ENCODE measurements around the gene RNF113A. TPM values are rescaled to one million over a fixed set of nuclear protein-coding genes. Genes with fewer than 3 reads are reported as not detected.
A peak's percentile ranks its signal among the peaks of the same experiment; 100 is the strongest.

RNF113A gene
- total and polyA plus RNA-seq, 10 donors, result 15.2 to 41.9 (median 21.1) TPM

- peak overlapping the region in 7 of 8 donors; percentile 24 to 92 (median 89) for H3K27ac ChIP-seq
- peak overlapping the region in 6 of 8 donors; percentile 22 to 86 (median 64) for H3K4me3 ChIP-seq
- no peak for DNase-seq
- no peak for TF ChIP-seq POLR2AphosphoS5 (IDR thresholded peaks at IDR 0.05)
- no peak for TF ChIP-seq POLR2A (IDR thresholded peaks at IDR 0.05)
- TF ChIP-seq CTCF (IDR thresholded peaks at IDR 0.05 in 8 of 11, conservative IDR thresholded peaks at IDR 0.05 in 3 of 11), result no peak
- peaks cover 0 to 24% (median 10%) of the 10 kb centered on the region in 6 donors for H3K4me1 ChIP-seq
- H3K9me3 ChIP-seq, result no peaks in the 10 kb centered on the region
- intact Hi-C loops (cut with DNase I; ENCODE audit: low total_unique reads), result no loop called here
- 49 to 69% (median 62%) methylated on average over 10 of the region's 10 CpGs for WGBS, 5 donors
- H3K27me3 ChIP-seq (replicated peaks in 1 of 7), result no peaks in the 10 kb centered on the region
- peaks cover 0 to 24% (median 1%) of the 10 kb centered on the region in 6 donors for H3K36me3 ChIP-seq
These were observed 18.1 kb downstream of the RNF113A start for GRCh38 chrX:119853444-119853843.

DNA sequence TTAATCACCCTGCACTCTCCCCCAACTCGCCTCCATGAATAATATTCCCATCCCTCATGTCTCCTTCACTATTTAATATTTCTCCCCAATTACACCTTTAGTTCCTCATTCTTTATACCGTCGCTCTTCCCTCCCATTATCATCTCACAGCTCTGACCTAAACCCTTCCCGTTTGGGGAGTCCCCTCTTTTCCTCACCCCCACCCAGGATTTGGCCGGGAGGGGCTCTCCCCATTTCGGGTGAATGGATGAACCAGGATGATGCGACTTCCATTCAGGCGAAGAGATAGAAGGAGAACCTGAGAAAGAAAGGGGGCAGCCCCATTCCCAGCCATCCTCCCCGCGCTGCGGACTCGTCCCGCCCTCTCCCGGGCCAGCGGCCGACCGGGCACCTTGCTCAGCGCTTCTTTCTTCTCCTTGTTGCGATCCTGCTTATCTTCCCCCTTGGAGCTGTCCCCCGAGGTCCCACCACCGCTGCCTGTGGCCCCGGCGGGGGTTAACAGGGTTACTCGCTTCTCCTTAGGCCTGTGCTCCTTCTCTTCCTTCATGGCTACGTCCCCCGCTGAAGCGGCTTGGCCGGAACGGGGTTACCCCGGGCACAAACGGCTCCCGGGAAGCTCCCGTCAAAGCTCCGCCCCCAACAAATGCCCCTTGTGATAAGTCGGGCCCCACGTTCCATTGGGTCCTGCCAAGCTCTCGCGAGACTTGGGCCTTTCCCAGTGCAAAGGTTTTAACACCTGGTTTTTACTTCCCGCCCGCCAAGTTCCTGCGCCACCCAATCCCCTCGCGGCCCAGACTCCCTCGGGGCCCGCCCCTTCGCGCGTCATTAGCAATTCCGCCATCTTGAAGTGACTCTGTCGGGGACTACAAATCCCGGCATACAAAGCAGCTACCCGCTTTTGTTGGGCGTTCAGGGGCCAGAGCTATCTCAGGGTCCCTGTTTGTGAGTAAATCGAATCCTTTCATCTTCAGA lies 18.9 kb downstream of the RNF113A start, which contains the start of gene UPF3B:
Gene UPF3B (minus strand): TSS at position 582 of the 972 bp plus-strand sequence. CDS start 35 bp downstream, at position 547.
- H3K27ac ChIP-seq, result peak within 1 kb of the TSS; percentile 63 to 92 (median 88)
- intact Hi-C loops (cut with DNase I; ENCODE audit: low total_unique reads), result no loop called here
- H3K9me3 ChIP-seq, result no peaks in the 10 kb centered on the region
- peak within 1 kb of the TSS; percentile 50 to 86 (median 62) for H3K4me3 ChIP-seq
- H3K36me3 ChIP-seq, result peaks cover 0 to 32% (median 1%) of the 10 kb centered on the region in 6 donors
- peak; percentile 84 to 87 (median 84) for TF ChIP-seq POLR2AphosphoS5 (IDR thresholded peaks at IDR 0.05)
- no peak for TF ChIP-seq CTCF (IDR thresholded peaks at IDR 0.05 in 8 of 11, conservative IDR thresholded peaks at IDR 0.05 in 3 of 11)
- TF ChIP-seq POLR2A (IDR thresholded peaks at IDR 0.05), result peak in 1 of 3 donors; percentile 14
- 0 to 42% (median 1%) methylated on average over 39 to 54 of the region's 54 CpGs for WGBS, 5 donors
- no peaks in the 10 kb centered on the region for H3K27me3 ChIP-seq (replicated peaks in 1 of 7)
- peak; percentile 97 for DNase-seq
- peaks cover 0 to 24% (median 10%) of the 10 kb centered on the region in 6 donors for H3K4me1 ChIP-seq

DNA sequence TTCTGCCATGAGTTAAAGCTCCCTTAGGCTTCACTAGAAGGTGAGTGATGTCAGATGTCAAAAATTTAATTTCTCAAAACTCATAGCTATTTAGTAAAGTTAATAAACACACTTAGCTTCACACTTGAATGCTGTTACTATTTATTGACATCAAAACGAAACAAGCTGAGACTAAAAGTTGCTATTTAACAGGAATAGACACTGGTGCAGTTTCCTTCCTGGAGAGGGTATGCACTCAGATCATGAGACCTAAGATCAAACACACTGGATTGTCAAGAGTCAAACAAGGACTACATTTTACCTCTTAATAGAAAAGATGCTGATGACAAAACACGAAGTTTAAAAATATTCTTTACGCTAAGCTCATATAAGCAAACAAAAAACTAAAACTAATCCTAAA lies 37.6 kb downstream of the RNF113A start:
- TF ChIP-seq POLR2AphosphoS5 (IDR thresholded peaks at IDR 0.05) (no peak), CTCF (IDR thresholded peaks at IDR 0.05 in 8 of 11, conservative IDR thresholded peaks at IDR 0.05 in 3 of 11) (no peak), POLR2A (IDR thresholded peaks at IDR 0.05) (no peak)
- H3K27ac ChIP-seq, result no peak overlapping the region
- H3K4me1 ChIP-seq, result no peaks in the 10 kb centered on the region
- intact Hi-C loops (cut with DNase I; ENCODE audit: low total_unique reads), result no loop called here
- DNase-seq, result no peak
- WGBS, 5 donors, result 61 to 73% (median 67%) methylated on average over 3 of the region's 3 CpGs
- H3K4me3 ChIP-seq, result no peak overlapping the region
- H3K9me3 ChIP-seq, result no peaks in the 10 kb centered on the region
- peaks cover 0 to 98% (median 47%) of the 10 kb centered on the region in 6 donors for H3K36me3 ChIP-seq
- H3K27me3 ChIP-seq (replicated peaks in 1 of 7), result no peaks in the 10 kb centered on the region

DNA sequence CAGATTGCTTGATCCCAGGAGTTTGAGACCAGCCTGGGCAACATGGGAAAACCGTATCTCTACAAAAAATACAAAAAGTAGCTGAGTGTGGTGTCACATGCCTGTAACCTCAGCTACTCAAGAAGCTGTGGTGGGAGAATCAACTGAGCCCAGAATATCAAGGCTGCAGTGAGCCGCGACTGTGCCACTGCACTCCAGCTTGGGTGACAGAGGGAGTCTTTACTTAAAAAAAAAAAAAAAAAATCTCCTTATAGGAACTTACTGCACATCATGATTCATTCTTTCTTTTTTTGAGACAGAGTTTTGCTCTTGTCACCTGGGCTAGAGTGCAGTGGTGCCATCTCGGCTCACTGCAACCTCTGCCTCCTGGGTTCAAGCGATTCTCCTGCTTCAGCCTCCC lies 43.1 kb downstream of the RNF113A start:
- WGBS, 5 donors, result 88 to 98% (median 97%) methylated on average over 3 to 5 of the region's 5 CpGs
- no peak overlapping the region for H3K4me3 ChIP-seq
- no peaks in the 10 kb centered on the region for H3K4me1 ChIP-seq
- TF ChIP-seq POLR2AphosphoS5 (IDR thresholded peaks at IDR 0.05), result no peak
- no peak for TF ChIP-seq CTCF (IDR thresholded peaks at IDR 0.05 in 8 of 11, conservative IDR thresholded peaks at IDR 0.05 in 3 of 11)
- TF ChIP-seq POLR2A (IDR thresholded peaks at IDR 0.05), result no peak
- no peaks in the 10 kb centered on the region for H3K9me3 ChIP-seq
- H3K27me3 ChIP-seq (replicated peaks in 1 of 7), result no peaks in the 10 kb centered on the region
- no peak for DNase-seq
- peaks cover 0 to 48% (median 20%) of the 10 kb centered on the region in 6 donors for H3K36me3 ChIP-seq
- no peak overlapping the region for H3K27ac ChIP-seq
- intact Hi-C loops (cut with DNase I; ENCODE audit: low total_unique reads), result no loop called here
